Stimulated activated CD4-positive, alpha-beta T cell treated with anti-CD3 and anti-CD28 coated beads, Interleukin-12 subunit alpha, Interleukin-12 subunit beta, amount 100 ng/mL, for 48 hours (primary cell): ENCODE data around the gene CARD16.
A peak's percentile ranks its signal among the peaks of the same experiment; 100 is the strongest.
"Not testable (repeated sequence)": the region's sequence is repeated elsewhere in the genome, so short reads cannot be mapped to it uniquely, and the experiment has no call there.

ENCODE experiments used
- DNase-seq, 3 donors: peaks; one replicate each; pipeline ENCODE4 v3.0.0-alpha.2; 2020; ENCODE audit warnings: low read depth in 2 of 3, low spot score in 1 of 3

CARD16 gene

DNA sequence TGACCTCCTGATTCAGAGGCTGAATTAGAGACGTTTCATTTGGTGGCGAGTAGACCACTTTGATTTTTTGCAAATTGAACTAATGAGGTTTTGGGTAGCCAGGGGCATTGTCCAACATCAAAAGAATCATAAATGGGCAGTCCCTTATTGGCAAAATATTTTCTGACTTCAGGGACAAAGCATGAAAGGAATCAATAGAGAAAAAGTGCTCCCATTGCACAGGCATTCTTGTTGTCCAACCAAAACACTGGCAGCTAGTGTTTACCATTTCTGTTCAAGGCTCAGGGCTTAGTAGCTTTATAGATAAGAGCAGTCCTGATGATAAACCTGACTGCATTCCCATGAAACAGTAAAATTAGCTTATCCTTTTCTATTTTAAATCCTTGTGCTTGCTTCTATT is 6.4 kb upstream of the CARD16 start:
- DNase-seq = no peak

DNA sequence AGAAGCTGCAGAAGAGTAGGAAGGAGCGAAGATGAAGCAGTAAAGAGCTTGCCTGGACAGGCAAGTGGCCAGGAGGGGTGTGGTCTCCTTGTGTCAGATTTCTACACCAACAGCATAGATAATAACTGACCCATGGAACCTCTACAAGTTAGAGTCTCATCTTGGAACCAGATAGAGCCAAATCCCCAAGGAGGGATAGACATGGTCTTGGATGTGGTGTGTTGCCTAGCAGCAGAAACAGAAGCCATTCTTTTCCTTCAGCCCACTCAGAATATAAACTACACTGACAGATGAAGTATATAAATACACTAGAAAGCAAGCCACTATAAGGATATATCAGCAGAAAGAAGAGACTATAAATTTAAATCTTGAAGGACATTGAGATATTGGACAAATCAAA is 4.3 kb upstream of the CARD16 start:
- DNase-seq = no peak

DNA sequence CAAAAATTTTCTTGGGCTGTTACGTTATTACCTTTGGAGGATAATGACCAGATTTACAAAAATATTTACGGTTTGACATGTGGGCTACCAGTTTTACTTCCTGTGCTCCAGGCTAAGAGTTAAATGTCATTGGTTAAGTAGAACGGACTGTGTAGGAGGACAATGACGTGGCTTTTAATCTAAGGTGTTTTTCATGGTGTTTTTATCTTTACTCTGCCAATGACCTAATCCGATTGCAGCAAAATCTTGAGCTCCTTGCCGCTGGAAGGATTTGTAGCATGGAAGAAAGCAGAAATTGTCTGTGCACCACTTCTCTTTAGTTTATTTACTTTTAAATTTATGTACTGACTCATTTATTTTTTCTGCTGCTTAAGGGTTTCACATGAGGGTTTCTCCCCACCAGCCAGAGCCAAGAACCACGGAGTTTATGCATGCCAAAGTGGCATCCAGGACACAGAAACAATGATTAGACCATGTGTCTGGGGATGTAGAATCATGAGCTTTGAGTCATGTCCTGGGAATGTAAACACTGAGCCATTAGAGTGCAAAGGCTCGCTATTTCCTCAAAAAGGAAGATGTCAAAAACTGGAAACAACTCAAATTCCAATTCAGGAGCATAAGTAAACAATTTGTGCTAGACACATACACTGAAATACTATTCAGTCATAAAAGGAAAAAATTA is 1.9 kb upstream of the CARD16 start:
- DNase-seq = no peak

DNA sequence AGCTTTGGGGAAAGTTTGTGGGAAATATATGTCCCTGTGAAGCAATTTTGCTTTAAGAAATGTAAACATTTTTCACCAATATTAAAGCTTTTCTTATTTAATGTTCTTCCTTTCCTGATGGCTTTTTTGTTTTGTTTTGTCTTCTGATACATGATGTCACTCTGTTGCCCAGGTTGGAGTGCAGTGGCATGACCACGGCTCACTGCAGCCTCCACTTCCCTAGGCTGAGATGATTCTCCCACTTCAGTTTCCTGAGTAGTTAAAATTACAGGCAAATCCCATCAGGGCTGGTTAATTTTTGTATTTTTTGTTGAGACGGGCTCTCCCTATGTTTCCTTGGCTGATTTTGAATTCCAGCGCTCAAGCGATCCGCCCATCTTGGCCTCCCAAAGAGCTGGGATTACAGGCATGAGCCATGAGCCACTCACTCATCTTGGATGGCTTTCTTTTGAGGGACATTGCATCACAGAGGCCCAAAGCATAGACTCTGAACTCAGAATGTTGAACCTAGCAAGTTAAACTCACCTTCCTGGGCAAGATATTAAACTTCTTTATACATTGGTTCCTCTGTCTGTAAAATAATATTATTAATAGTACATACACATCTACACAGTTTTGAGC is 651 bp upstream of the CARD16 start:
- DNase-seq = no peak

DNA sequence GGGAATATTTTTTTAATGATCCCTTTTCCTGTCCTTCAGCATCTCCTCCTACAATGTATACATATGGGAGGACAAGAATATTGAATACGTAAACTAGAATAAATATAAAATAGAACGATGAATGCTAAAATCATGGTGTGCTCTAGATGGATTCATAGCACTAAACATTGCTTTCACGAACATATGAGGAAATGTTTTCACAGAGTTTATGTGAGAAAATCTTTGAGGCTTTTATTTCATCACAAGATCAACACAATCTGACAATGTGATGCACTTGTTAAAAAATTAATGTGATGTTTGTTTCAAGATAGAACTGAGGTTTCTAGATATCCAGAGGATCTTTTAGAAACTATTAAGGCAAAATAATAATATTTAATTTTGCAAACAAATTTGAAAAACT is 3.0 kb downstream of the CARD16 start:
- DNase-seq = no peak

DNA sequence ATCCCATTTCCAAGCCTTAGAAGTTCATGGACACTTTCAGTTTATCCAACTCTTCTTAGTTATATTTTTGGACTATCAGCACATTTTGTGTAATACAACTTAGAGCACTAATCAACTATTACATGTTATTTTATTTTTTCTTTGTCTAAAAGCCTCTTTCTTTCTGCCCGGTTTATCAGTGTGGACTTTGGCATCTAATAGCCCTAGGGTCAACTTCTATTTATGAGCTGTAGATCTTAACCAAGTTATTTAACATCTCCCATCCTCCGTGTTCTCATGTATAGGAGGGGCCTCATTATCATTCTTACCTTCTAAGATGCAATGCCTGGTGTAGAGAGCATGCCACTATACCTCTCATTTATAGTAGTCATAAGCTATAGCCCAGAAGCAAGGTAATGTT is 4.4 kb downstream of the CARD16 start:
- no peak for DNase-seq

DNA sequence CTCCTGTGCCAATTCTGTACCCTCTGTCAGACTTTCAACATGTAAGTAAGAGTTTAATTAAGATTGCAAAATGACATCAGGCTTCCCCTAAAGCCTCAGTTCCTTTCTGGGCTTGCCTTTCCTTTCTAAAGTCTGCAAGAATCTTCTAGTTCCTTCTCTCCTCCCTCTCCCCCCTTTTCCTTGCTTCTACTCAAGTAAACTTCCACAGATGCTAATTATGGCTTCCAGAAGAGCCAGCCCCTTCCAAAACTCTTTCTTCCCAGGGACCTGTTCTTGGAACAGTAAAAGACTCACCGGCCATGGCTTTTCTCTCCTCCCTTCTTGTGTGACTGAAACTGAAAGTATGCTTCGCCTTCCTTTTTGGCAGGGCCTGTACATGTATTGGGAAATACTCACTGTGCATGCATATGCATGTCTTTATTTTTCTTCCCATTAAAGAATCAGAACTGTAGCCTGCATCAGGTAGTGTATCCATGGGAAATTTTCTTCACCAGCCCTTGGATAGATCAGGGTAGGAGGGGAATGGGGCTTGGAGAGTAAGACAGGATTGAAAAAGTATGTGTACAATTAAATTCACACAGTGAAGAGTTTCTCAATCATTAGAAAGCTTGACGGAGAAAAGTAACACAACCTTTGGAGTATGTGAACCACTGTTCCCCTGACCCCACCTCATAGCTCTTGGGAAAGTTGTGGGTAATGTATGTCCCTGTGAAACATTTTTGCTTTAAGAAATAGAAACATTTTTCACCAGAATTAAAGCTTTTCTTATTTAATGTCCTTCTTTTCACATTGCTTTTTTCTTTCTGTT is 10.1 kb downstream of the CARD16 start, which contains the start of gene CASP1:
TSS of gene CASP1 (minus strand) at position 332 of the 808 bp plus-strand sequence. CDS start at position 301, 31 bp downstream.
- DNase-seq = peak in 2 of 3 donors; percentile 9 to 21

DNA sequence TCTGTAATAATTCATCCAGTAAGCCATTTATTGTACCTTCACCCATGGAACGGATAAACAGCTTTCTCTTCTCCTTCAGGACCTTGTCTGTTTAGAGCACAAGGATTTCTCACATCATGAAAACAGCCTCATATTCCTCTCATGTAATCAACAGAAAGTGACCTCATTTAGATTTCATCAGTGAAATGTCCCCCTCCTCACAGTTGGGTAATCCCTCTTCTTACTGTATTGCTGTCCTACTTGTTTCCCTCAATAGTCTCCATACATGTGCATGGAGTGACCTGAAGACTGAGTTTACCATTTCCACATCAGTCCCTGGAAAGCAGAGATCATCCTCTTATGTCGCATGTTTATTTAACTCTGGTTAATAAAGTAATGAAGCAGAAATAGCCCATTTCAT is 10.7 kb downstream of the CARD16 start:
- not testable (repeated sequence) for DNase-seq

DNA sequence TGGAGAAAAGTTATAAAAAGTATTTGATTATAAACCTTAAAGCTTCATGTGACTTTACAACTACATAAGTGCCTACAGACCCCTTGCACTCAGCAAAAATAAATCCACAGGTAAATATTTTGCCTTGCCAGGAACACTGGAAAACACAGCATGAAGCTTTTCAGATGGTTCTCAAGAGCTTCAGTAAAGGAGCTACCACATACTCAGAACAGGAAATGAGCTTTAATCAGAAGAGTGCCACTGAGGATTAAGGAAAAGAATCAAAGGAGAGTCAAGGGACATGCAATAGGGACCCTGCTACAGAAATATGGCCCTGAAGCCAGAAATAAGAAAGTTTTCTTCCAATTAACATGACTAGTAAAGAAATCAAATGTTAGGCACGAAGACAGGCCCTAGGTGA is 11.4 kb downstream of the CARD16 start:
- DNase-seq = no peak

DNA sequence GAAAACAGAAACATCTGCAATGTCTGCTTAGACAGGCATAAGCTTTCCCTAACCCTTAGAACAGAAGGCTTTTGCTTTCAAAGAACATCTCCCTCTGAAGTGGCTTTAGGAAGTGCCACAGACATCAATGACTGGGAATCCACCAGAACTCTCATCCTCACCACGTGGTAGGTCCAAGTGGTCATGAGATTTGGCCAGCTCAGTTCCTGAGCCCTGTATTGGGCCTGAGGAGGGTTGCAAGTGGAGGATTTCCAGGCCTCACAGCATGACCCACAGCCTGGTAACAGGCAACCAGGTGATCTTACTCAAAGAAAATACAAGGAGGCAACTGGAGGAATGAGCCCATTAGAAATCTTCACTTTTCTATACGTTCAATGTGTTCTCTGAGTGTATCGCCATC is 11.8 kb downstream of the CARD16 start:
- DNase-seq = no peak

DNA sequence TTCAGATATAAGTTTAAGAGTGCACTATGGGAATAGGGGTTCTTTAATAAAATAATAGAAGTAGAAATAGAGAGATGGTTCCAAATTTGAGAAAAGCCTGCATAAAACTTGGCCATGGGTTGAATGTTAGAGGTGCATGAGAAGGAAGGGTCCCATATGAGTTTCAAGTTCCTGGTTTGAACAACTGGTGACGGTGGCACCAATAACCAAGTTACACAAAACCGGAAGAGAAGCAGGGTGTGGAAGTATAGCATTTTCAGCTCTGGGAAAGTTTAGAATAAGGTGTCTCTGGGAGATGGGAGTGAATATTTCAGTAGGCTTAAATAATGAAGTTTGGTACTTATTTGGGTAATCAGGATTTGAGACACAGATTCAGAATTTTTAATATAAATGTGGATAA is 12.6 kb downstream of the CARD16 start:
- DNase-seq = no peak

DNA sequence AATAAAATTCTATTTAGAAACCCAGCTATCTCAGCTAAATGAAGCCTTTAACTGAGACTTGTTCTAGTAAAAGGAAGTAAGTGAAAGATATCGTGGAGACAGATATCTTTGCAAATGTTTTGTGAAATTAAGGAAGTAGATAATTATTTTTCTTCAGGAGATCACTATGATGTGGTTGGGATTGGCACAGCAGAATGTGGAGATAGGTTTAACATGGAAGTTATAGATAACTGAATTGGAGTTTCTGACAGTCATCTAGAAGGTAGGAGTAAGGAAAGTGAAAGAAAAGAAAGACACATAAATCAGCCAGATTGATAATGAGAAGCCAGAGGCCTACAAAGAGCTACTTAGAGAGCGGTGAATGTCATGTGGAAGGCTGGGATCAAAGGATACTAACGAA is 17.5 kb downstream of the CARD16 start:
- no peak for DNase-seq

DNA sequence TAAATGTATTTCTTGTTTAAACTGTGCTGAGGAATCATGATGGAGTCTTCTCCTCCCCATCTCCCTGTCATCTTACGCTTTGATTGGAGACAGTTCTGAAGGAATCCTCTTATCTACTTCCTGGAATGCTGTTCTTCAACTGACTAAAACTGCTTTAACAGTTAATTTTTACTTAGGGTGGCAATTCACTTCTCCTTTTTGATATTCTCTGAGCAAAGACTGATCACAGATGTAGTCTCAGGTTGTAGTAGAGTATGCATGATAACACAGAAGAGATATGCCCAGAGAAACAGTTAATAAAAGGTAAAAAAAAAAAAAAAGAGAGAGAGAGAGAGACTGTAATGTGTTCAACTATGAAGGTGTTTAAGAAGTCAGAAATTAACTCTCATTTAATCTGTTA is 20.7 kb downstream of the CARD16 start:
- no peak for DNase-seq

DNA sequence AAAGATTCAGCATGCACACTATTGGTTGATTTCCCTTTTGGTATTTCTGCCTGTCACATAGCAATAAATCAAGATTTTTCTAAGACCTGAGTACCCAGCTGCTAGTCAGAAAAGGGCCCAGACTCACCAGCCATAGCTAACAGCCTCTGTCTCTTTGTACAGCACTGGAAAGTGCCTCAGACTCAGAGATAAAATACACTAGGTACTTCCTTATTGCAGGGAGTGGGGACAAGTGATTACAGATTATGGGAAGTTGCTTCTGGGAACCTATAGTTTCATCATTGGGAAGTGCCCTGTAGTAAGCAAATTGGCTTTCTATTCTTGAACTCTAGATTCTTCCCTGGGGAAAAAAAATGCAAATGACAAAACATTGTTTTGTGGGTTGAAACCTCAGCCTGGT is 22.1 kb downstream of the CARD16 start, which contains the start of gene CASP5:
TSS of gene CASP5 (minus strand) at position 166 of the 400 bp plus-strand sequence. CDS start at position 134, 32 bp downstream.
- no peak for DNase-seq

DNA sequence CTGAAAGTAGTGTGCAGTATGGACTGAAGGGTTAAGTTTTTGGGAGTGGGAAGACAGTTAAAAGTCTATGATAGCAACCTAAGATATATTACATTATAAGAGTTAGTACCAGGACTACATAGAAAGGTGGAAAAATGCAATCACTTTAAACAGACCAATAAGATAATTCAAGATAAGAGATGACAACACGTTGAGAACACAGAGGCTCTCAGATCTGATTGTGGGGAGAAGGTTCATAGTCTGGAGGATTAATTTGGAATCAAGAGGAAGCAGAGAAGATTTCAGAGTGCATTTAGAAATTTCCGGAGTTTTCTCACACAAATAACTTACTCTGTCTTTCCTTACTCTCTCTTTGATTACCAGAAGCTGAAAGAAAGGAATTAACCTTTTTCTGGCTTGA is 22.6 kb downstream of the CARD16 start:
- DNase-seq = no peak

DNA sequence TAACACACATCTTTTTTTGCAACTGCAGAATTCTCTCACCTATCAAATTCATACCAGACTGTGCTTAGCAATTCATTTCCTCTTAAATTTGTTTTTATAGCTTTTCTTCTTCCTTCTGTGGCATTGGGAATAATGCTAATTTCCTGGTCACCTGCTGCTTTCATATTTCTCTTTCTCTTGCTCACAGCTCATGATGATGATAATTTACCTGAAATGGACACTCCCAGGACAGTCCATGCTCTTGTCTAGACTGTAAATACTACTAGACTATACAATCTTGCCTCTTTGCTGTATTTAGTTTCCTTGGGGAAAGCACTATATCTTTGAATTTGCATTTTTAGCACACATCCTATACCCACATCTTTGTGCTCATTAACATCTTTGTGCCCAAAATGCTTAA is 37.7 kb downstream of the CARD16 start:
- no peak for DNase-seq

DNA sequence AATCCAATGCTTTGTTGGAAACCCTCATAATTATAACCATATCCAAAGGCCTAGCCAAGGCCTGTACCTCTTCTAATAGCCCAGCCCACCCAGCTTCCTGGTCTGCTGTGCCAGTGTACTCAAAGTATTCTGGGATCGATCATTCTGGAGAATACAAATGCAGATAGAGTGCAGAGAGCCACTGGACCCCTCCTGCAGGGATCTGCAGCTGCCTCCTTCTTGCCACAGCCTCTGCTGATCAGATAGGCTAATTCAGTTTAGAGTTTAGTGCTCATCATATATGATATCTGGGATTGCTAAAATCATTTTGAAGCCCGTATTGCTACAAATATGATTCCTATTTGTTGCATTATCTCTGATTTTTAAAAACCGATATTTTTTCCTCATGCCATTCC is 39.7 kb downstream of the CARD16 start:
- DNase-seq = no peak

DNA sequence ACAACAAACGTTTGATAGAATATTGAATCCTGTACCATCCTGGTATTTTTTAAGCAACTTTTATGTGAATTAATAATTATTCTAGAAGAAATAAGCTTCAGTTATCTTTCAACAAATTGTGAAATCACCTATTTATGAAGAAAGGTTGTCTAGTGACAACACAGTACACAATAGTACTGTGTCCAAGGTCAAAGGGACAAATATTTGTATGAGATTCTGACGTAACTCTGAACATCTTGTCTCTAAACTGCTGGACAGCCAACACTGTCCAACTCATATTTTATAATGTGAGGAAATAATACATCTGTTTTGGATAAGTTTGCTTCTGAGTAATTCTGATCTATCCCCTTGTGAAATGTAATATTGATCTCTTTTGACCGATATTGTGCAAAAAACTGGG is 41.1 kb downstream of the CARD16 start:
- no peak for DNase-seq

DNA sequence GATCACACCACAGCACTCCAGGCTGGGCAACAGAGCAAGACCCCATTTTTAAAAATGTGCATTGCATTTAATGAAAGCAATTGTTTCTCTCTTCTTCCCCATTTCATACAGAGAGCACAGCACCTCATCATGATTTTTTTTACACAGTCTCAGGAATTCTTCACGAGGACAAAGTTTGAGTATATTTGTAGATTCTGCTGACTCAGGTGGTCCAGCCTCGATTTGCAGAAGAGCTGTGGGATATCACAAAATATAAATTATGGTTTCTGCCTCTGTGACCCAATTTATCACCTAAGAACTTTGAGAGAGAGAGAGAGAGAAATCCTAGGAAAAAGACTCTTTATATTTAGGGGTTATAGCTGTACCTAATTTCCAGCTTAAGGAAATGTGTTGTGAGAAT is 42.0 kb downstream of the CARD16 start:
- no peak for DNase-seq

DNA sequence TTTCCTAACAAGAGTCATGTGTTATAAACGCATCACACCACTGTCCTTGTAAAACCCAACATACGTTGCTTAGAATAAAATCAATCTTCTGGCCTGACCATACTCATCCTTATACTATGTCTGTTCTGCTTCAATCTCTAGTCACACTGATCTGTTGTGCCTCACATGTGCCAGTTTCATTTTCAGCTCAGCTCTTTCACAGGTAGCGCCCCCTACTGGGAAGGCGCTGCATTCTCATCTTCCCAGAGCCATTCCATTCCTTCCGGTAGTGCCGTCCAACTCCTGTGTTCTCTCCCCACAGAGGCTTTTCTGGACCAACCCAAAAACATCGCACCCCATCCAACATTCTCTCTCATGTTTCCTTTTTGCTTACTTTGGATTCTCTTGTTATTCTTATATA is 44.3 kb downstream of the CARD16 start:
- DNase-seq = peak; percentile 28 to 61 (median 35)

DNA sequence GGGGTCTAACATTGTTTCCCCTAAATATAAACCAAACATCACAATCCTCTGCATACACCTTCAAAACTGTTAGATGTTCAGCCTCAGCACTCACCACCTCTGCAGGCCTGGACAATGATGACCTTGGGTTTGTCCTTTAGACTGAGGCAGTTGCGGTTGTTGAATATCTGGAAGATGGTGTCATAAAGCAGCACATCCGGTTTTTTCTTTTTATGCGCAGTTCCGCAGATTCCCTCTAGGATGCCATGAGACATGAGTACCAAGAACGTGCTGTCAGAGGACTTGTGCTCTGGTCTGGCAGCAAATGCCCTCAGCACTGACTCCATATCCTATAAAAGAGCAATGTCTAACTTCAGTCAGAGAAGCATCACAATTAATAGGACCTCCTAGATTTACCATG is 45.0 kb downstream of the CARD16 start:
- peak in 1 of 3 donors; percentile 3 for DNase-seq

DNA sequence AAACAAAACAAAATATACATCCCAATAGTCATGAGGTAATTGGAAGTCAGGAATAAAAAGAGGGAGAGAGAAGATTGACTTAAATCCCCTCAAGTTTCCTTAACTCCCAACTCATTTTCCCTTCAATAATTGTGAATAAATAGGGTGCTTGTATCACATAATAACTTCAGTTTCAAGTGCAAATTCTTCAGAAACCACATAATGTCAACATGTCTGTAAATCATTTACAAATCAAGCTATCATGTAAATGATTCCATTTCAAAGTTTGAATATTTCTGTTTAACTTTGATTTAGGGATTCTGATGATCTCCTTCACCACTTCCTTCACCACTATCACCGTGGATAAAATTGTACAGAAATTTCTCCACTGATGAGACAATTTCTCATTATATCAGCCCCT is 45.4 kb downstream of the CARD16 start:
- no peak for DNase-seq
